ENCODE measurements around the gene KLC1.

DNA sequence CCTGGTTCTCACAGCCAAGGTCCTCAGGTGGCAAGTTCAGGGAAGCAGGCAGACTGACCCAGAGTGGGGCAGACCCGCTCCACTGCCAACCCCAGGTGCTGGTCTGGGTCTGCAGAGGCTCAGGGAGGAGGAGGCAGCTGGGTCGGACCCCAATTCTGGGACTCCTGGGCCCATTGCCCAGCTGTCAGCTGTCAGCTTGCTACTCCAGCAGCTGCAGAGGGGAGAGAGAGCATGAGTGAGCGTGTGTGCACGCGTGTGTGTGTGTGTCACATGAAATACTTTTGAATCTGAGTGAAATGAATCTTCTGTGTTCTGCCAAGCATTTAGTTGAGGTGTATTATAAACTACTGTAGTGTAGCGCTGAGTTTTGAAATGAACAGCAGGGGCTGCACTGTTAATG lies 55.5 kb downstream of the KLC1 start:
- TF ChIP-seq NR2F1 (conservative IDR thresholded peaks at IDR 0.05) (no peak), EP300 (IDR thresholded peaks at IDR 0.05; ENCODE audit: borderline replicate concordance in 1 of 2, control insufficient read depth in 1 of 2, low read depth in 2 of 2, low read length in 2 of 2) (no peak), JUND (IDR thresholded peaks at IDR 0.05; ENCODE audit: low read depth, low read length) (no peak), CBX5 (IDR thresholded peaks at IDR 0.05; ENCODE audit: low read depth) (no peak), SP1 (IDR thresholded peaks at IDR 0.05; ENCODE audit: low read depth, low read length) (no peak), RAD21 (IDR thresholded peaks at IDR 0.05; ENCODE audit: insufficient read depth, low read depth, low read length) (no peak), BCL3 (IDR thresholded peaks at IDR 0.05; ENCODE audit: borderline replicate concordance, insufficient read depth, low read depth, low read length, poor library complexity, severe bottlenecking) (no peak), POLR2A (IDR thresholded peaks at IDR 0.05; ENCODE audit: low read depth, low read length) (no peak), ZNF274 (IDR thresholded peaks at IDR 0.05; ENCODE audit: insufficient read depth, insufficient read length) (no peak)
- TF ChIP-seq, protein P1, sequence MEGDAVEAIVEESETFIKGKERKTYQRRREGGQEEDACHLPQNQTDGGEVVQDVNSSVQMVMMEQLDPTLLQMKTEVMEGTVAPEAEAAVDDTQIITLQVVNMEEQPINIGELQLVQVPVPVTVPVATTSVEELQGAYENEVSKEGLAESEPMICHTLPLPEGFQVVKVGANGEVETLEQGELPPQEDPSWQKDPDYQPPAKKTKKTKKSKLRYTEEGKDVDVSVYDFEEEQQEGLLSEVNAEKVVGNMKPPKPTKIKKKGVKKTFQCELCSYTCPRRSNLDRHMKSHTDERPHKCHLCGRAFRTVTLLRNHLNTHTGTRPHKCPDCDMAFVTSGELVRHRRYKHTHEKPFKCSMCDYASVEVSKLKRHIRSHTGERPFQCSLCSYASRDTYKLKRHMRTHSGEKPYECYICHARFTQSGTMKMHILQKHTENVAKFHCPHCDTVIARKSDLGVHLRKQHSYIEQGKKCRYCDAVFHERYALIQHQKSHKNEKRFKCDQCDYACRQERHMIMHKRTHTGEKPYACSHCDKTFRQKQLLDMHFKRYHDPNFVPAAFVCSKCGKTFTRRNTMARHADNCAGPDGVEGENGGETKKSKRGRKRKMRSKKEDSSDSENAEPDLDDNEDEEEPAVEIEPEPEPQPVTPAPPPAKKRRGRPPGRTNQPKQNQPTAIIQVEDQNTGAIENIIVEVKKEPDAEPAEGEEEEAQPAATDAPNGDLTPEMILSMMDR (IDR thresholded peaks at IDR 0.05 in 2 of 3, conservative IDR thresholded peaks at IDR 0.05 in 1 of 3; ENCODE audit: control insufficient read depth in 2 of 3, extremely low read depth in 1 of 3, insufficient read depth in 1 of 3, low read depth in 3 of 3, low read length in 3 of 3), result no peak
- TF ChIP-seq, protein P2, sequence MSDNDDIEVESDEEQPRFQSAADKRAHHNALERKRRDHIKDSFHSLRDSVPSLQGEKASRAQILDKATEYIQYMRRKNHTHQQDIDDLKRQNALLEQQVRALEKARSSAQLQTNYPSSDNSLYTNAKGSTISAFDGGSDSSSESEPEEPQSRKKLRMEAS (IDR thresholded peaks at IDR 0.05; ENCODE audit: low read depth, low read length), result no peak

Measured in GM12878 (cell line).